Gastroesophageal sphincter (tissue), 4 donors: Measurements from ENCODE around the gene LRP1B. TPM values are rescaled to one million over a fixed set of nuclear protein-coding genes. Genes with fewer than 3 reads are reported as not detected.

Source experiments
- ATAC-seq: fragments of 150-250 bp; one replicate; pipeline ENCODE4 v1.9.1; 2016; ENCODE audit warnings: mild to moderate bottlenecking, moderate library complexity
- H3K27ac ChIP-seq, 4 donors: fragments of 200-600 bp; sonication (generic) in 3 of 4; 1 replicate in 3 of 4; 2 replicates in 1 of 4; pipeline ENCODE4 v1.5.1; 2016 to 2019
- H3K27me3 ChIP-seq: fragments of 200-600 bp; sonication (generic); one replicate; pipeline ENCODE4 v1.5.1; 2019
- H3K36me3 ChIP-seq, 2 donors: fragments of 200-600 bp; sonication (generic); one replicate each; pipeline ENCODE4 v1.5.1; 2019; ENCODE audit warnings: control low read depth in 1 of 2
- H3K4me1 ChIP-seq, 3 donors: fragments of 200-600 bp; sonication (generic); 1 replicate in 2 of 3; 2 replicates in 1 of 3; pipeline ENCODE4 v1.5.1; 2016 to 2019; ENCODE audit warnings: control low read depth in 2 of 3
- H3K4me3 ChIP-seq, 2 donors: fragments of 200-600 bp; sonication (generic); one replicate each; pipeline ENCODE4 v1.5.1; 2019; ENCODE audit warnings: mild to moderate bottlenecking in 1 of 2, moderate library complexity in 1 of 2
- H3K9me3 ChIP-seq, 3 donors: fragments of 200-600 bp; sonication (generic); one replicate each; pipeline ENCODE4 v1.5.1; 2017 to 2019; ENCODE audit warnings: control low read depth in 2 of 3
- EP300 ChIP-seq: sonication (generic); formaldehyde crosslinking; IDR thresholded peaks from one replicate; pipeline ENCODE4 v1.6.1; 2017; ENCODE audit warnings: antibody characterized with exemption, mild to moderate bottlenecking
- POLR2A ChIP-seq, 2 donors: fragments of 450-650 bp; IDR thresholded peaks; one replicate each; pipeline ENCODE4 v1.6.1; 2017; ENCODE audit warnings: antibody characterized with exemption in 2 of 2, mild to moderate bottlenecking in 2 of 2, moderate library complexity in 1 of 2
- POLR2AphosphoS5 ChIP-seq: sonication (generic); formaldehyde crosslinking; IDR thresholded peaks from one replicate; pipeline ENCODE4 v1.6.1; 2017; ENCODE audit warnings: antibody characterized with exemption
- WGBS, 2 donors: methylation state at CpG; one replicate each; pipeline ENCODE4 v1.1.5; 2018; ENCODE audit warnings: low coverage in 1 of 2; 5-methylcytosine and 5-hydroxymethylcytosine counted together
- total RNA-seq, 4 donors: library from RNA; depleted of rRNA; stranded (reverse); fragments of >200 nt; gene quantifications; one replicate each; pipeline ENCODE4 v1.1.0, GENCODE V29; 2016
- TF ChIP-seq, protein P1 (sequence below), 4 experiments: fragments of 200-600 bp in 2 of 4; fragments of 450-650 bp in 2 of 4; sonication (generic) in 1 of 4; IDR thresholded peaks; one replicate each; pipeline ENCODE4 v1.5.1; 2017 to 2019; ENCODE audit warnings: antibody characterized with exemption in 4 of 4, mild to moderate bottlenecking in 2 of 4, moderate library complexity in 2 of 4

Gene LRP1B
- total RNA-seq, 4 donors from 2014 or later = 0.27 to 20.7 (median 3.2) TPM

DNA sequence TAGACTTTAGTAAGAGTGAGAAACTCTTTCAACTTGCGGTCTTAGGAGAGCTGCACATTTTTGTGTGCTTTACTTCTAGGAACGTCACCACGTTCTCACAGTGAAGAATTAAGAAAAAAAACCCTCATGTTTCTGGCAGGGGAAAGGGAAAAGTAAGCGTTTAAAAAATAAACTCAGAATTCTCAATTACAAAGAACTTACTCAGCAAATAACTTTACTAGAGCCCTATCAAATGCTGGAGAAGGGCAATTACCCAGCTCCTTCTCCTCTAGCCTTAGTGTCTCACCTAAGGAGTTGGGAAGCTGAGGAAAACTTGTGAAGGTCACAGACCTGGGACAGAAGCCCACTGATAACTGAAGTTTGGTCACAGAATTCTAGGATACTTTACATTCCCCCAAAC, 1500.3 kb downstream of the LRP1B start:
- Histone ChIP-seq H3K9me3 (no peaks in the 10 kb centered on the region), H3K27ac (no peak overlapping the region), H3K36me3 (no peaks in the 10 kb centered on the region), H3K27me3 (no peaks in the 10 kb centered on the region), H3K4me3 (no peak overlapping the region), H3K4me1 (no peaks in the 10 kb centered on the region)
- TF ChIP-seq POLR2A (IDR thresholded peaks at IDR 0.05) (no peak), POLR2AphosphoS5 (no peak), EP300 (no peak)
- TF ChIP-seq, protein P1, sequence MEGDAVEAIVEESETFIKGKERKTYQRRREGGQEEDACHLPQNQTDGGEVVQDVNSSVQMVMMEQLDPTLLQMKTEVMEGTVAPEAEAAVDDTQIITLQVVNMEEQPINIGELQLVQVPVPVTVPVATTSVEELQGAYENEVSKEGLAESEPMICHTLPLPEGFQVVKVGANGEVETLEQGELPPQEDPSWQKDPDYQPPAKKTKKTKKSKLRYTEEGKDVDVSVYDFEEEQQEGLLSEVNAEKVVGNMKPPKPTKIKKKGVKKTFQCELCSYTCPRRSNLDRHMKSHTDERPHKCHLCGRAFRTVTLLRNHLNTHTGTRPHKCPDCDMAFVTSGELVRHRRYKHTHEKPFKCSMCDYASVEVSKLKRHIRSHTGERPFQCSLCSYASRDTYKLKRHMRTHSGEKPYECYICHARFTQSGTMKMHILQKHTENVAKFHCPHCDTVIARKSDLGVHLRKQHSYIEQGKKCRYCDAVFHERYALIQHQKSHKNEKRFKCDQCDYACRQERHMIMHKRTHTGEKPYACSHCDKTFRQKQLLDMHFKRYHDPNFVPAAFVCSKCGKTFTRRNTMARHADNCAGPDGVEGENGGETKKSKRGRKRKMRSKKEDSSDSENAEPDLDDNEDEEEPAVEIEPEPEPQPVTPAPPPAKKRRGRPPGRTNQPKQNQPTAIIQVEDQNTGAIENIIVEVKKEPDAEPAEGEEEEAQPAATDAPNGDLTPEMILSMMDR (IDR thresholded peaks at IDR 0.05) = no peak
- WGBS, 2 donors = 45 to 63% methylated on average over 4 of the region's 4 CpGs
- no peak for ATAC-seq

DNA sequence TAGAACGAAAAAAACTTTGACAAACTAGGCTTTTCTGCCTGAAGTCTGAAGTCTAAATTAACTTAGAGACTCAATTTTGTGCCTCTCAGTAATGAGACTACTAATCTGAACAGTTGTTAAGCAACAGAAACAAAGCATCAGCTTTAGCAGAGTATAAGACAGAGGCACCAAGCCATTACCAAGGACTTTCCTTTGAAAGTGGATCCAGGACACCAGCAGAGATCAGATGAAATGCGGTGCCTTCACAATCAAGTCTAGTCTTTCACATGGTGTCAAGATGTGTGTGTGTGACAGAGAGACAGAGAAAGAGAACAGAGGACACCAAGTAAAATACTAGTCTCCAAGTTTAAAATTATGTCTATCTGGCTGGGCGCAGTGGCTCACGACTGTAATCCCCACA, 1502.9 kb downstream of the LRP1B start:
- H3K4me3 ChIP-seq = no peak overlapping the region
- no peaks in the 10 kb centered on the region for H3K27me3 ChIP-seq
- no peak overlapping the region for H3K27ac ChIP-seq
- ATAC-seq = no peak
- TF ChIP-seq POLR2A (IDR thresholded peaks at IDR 0.05) = no peak
- no peaks in the 10 kb centered on the region for H3K36me3 ChIP-seq
- H3K4me1 ChIP-seq = no peaks in the 10 kb centered on the region
- no peaks in the 10 kb centered on the region for H3K9me3 ChIP-seq
- WGBS, 2 donors = 87 to 88% methylated on average over 2 to 4 of the region's 4 CpGs

DNA sequence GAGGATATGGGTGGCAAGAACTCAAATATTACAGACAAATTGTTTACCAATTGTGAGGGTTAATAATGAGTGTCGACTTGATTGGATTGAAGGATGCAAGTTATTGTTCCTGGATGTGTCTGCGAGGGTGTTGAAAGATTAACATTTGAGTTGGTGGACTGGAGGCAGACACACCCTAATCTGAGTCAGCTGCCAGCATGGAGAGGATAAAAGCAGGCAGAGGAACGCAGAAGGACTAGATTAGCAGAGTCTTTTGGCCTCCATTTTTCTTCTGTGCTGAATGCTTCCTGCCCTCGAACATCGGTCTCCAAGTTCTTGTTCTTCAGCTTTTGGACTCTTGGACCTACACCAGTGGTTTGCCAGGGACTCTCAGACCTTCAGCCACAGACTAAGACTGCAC, 1503.7 kb downstream of the LRP1B start:
- Histone ChIP-seq H3K27ac (no peak overlapping the region), H3K4me1 (no peaks in the 10 kb centered on the region), H3K36me3 (no peaks in the 10 kb centered on the region), H3K4me3 (no peak overlapping the region), H3K27me3 (no peaks in the 10 kb centered on the region), H3K9me3 (no peaks in the 10 kb centered on the region)
- no peak for ATAC-seq
- TF ChIP-seq POLR2AphosphoS5 (no peak), EP300 (no peak), POLR2A (IDR thresholded peaks at IDR 0.05) (no peak)
- TF ChIP-seq, protein P1 (IDR thresholded peaks at IDR 0.05) = no peak
- 77 to 88% methylated on average over 4 to 5 of the region's 5 CpGs for WGBS, 2 donors

DNA sequence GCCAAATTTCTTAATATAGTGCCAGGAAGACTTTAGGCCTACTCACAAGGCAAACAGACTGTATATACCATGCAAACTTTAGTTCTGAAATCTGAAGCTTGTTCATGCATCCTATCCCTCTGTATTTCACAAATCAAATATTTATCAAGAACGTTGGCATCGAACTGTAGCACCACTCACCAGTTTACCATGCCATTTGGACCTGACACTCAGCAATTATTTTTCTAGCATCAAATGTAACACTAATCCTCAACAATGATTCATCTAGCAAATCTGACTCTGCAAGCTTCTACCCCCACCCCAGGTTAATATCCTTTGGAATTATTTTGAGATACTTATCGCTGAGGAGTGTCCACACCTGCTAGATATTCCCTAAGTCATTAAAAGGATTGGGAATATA, 1506.6 kb downstream of the LRP1B start:
- H3K36me3 ChIP-seq = no peaks in the 10 kb centered on the region
- ATAC-seq = no peak
- H3K4me1 ChIP-seq = no peaks in the 10 kb centered on the region
- no peak overlapping the region for H3K27ac ChIP-seq
- no peaks in the 10 kb centered on the region for H3K27me3 ChIP-seq
- H3K9me3 ChIP-seq = no peaks in the 10 kb centered on the region
- TF ChIP-seq POLR2AphosphoS5 = no peak
- no peak for TF ChIP-seq EP300
- TF ChIP-seq, protein P1 (IDR thresholded peaks at IDR 0.05) = no peak
- no peak for TF ChIP-seq POLR2A (IDR thresholded peaks at IDR 0.05)
- H3K4me3 ChIP-seq = no peak overlapping the region
- WGBS, 2 donors = 90 to 94% methylated on average over 3 of the region's 3 CpGs

DNA sequence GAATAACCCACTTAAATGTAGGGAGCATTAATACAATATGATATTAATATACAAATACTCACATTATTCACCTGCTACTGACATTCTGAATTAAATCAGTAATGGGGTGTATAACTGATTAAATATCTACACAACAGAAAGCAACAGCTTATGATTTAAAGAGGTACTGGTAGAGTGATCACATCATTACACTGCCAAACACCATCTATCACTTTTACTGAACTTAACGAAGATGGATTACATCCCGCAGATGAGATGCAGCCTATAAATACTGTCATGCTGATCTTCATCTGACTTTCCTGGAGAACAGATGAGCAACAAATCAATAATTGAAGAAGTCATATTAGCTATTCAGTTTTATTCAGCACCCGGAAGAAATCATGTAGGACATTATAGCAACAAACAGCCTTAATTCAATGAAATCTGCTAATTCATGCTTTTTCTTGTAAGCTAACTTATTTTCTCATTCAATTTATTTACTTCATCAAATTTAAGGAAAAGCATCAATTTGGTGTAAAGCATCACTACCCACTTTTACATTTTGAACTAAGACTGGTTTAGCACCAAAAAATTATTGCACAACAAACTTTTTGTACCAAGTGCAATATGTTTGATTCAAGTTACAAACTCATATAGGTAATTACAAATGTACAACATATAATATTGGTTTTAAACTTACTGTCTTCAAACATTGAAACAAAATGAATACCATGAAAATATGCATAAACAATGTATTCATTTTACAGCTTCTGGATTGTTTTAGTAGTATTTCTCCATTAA, 1509.0 kb downstream of the LRP1B start:
- Histone ChIP-seq H3K4me1 (no peaks in the 10 kb centered on the region), H3K9me3 (no peaks in the 10 kb centered on the region), H3K27ac (no peak overlapping the region), H3K36me3 (no peaks in the 10 kb centered on the region), H3K4me3 (no peak overlapping the region), H3K27me3 (no peaks in the 10 kb centered on the region)
- no peak for ATAC-seq
- 93% methylated on average over 2 to 3 of the region's 3 CpGs for WGBS, 2 donors
- TF ChIP-seq EP300 (no peak), POLR2AphosphoS5 (no peak), POLR2A (IDR thresholded peaks at IDR 0.05) (no peak)
- TF ChIP-seq, protein P1 (IDR thresholded peaks at IDR 0.05) = no peak
